ENCODE measurements around the gene CAMK1D. TPM values are rescaled to one million over a fixed set of nuclear protein-coding genes. Genes with fewer than 3 reads are reported as not detected.
"Not testable (repeated sequence)": the region's sequence is repeated elsewhere in the genome, so short reads cannot be mapped to it uniquely, and the experiment has no call there.

The CAMK1D gene
- total RNA-seq, 1 experiment from 2014 or later = 0.63 TPM

DNA sequence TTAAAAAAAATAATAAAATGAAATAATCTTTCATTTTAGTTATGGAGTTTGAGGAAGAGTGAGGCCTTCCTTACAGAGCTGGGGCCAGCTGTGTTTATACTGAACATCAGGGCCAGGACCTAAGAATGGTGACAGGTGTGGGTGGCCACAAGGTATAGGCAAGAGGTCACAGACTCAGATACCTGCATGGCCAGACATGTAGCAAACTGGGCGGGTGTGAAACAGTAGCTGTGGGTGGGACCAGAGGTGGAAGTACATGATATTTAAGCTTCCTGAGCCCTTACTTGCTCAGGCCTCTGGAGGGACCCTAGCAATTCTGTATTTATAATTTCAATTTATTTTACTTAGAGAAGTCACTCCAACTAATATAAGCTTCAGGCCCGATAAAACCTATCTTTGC lies 27.7 kb upstream of the CAMK1D start:
- H3K4me1 ChIP-seq (ENCODE audit: low read length) = no peaks in the 10 kb centered on the region
- no peaks in the 10 kb centered on the region for H3K9me3 ChIP-seq (ENCODE audit: low read length)
- no peaks in the 10 kb centered on the region for H3K27me3 ChIP-seq (ENCODE audit: low read length)
- H4K20me1 ChIP-seq (ENCODE audit: insufficient read depth, low read depth, low read length) = no peaks in the 10 kb centered on the region
- no peak overlapping the region for H3K4me2 ChIP-seq (ENCODE audit: low read depth, low read length, poor library complexity, severe bottlenecking)
- H3K4me3 ChIP-seq (ENCODE audit: low read length) = no peak overlapping the region
- no peaks in the 10 kb centered on the region for H3K9me2 ChIP-seq (replicated peaks; ENCODE audit: insufficient read depth, low read length)
- H2AFZ ChIP-seq (ENCODE audit: low read length) = no peak overlapping the region
- no peak overlapping the region for H3K27ac ChIP-seq (ENCODE audit: low read length)
- no peaks in the 10 kb centered on the region for H3K79me2 ChIP-seq (ENCODE audit: low read length)
- no peaks in the 10 kb centered on the region for H3K36me3 ChIP-seq (ENCODE audit: insufficient read depth, low read length)
- DNase-seq = no peak
- H3K9ac ChIP-seq (ENCODE audit: low read length) = no peak overlapping the region

GRCh38 chr10:12322583-12323131 lies 26.7 kb upstream of the CAMK1D start:
- no peaks in the 10 kb centered on the region for H3K9me2 ChIP-seq (replicated peaks; ENCODE audit: insufficient read depth, low read length)
- H2AFZ ChIP-seq (ENCODE audit: low read length) = no peak overlapping the region

DNA sequence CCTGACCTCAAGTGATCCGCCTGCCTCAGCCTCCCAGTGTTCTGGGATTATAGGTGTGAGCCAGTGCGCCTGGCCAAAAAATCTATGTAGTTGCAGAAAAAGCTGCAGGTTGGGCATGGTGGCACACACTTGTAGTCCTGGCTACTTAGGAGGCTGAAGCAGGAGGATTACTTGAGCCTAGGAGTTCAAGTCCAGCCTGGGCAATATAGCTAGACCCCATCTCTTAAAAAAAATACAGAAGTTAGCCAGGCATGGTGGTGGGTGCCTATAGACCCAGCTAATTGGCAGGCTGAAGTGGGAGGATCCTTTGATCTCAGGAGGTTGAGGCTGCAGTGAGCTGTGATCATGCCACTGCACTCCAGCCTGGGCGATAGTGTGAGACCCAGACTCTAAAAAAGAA lies 24.8 kb upstream of the CAMK1D start:
- Histone ChIP-seq H3K4me1 (ENCODE audit: low read length) (no peaks in the 10 kb centered on the region), H3K79me2 (ENCODE audit: low read length) (no peaks in the 10 kb centered on the region), H3K9ac (ENCODE audit: low read length) (no peak overlapping the region), H3K27me3 (ENCODE audit: low read length) (no peaks in the 10 kb centered on the region), H2AFZ (ENCODE audit: low read length) (no peak overlapping the region), H3K4me3 (ENCODE audit: low read length) (no peak overlapping the region), H3K27ac (ENCODE audit: low read length) (no peak overlapping the region), H3K36me3 (ENCODE audit: insufficient read depth, low read length) (no peaks in the 10 kb centered on the region), H3K4me2 (ENCODE audit: low read depth, low read length, poor library complexity, severe bottlenecking) (no peak overlapping the region), H3K9me3 (ENCODE audit: low read length) (no peaks in the 10 kb centered on the region), H3K9me2 (replicated peaks; ENCODE audit: insufficient read depth, low read length) (no peaks in the 10 kb centered on the region), H4K20me1 (ENCODE audit: insufficient read depth, low read depth, low read length) (no peaks in the 10 kb centered on the region)
- no peak for DNase-seq

More at GRCh38 chr10:12322583-12323131, 26.7 kb upstream of the CAMK1D start:
- no peak for DNase-seq
- Histone ChIP-seq H4K20me1 (ENCODE audit: insufficient read depth, low read depth, low read length) (no peaks in the 10 kb centered on the region), H3K4me1 (ENCODE audit: low read length) (no peaks in the 10 kb centered on the region), H3K4me2 (ENCODE audit: low read depth, low read length, poor library complexity, severe bottlenecking) (no peak overlapping the region), H3K9me3 (ENCODE audit: low read length) (no peaks in the 10 kb centered on the region), H3K79me2 (ENCODE audit: low read length) (no peaks in the 10 kb centered on the region), H3K27me3 (ENCODE audit: low read length) (no peaks in the 10 kb centered on the region), H3K9ac (ENCODE audit: low read length) (no peak overlapping the region), H3K27ac (ENCODE audit: low read length) (no peak overlapping the region), H3K4me3 (ENCODE audit: low read length) (no peak overlapping the region), H3K36me3 (ENCODE audit: insufficient read depth, low read length) (no peaks in the 10 kb centered on the region)

DNA sequence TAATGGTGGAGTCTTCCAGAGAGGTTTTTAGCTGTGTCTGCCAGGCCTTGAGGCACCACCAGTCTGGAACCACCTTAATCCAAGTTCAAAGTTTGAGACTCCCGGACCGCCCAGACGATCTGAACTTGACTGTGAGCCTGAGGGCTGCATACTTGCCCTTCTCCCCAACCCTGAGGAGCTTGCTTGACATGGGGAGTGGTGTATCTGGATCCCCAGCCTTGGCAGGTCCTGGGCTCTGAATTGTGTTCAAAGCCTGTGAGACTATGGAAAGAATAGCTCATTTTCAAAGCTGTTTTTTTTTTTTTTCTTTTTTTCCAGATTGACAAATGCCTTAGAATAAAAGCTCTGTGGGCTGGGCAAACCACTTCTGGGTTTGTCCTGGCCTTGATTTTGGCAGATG lies 22.3 kb upstream of the CAMK1D start:
- Histone ChIP-seq H3K36me3 (ENCODE audit: insufficient read depth, low read length) (no peaks in the 10 kb centered on the region), H3K9me2 (replicated peaks; ENCODE audit: insufficient read depth, low read length) (no peaks in the 10 kb centered on the region), H3K9ac (ENCODE audit: low read length) (no peak overlapping the region), H3K27ac (ENCODE audit: low read length) (no peak overlapping the region), H3K4me3 (ENCODE audit: low read length) (no peak overlapping the region), H3K4me2 (ENCODE audit: low read depth, low read length, poor library complexity, severe bottlenecking) (no peak overlapping the region), H3K4me1 (ENCODE audit: low read length) (no peaks in the 10 kb centered on the region), H2AFZ (ENCODE audit: low read length) (no peak overlapping the region), H3K9me3 (ENCODE audit: low read length) (no peaks in the 10 kb centered on the region), H3K27me3 (ENCODE audit: low read length) (no peaks in the 10 kb centered on the region), H4K20me1 (ENCODE audit: insufficient read depth, low read depth, low read length) (no peaks in the 10 kb centered on the region), H3K79me2 (ENCODE audit: low read length) (no peaks in the 10 kb centered on the region)
- no peak for DNase-seq

DNA sequence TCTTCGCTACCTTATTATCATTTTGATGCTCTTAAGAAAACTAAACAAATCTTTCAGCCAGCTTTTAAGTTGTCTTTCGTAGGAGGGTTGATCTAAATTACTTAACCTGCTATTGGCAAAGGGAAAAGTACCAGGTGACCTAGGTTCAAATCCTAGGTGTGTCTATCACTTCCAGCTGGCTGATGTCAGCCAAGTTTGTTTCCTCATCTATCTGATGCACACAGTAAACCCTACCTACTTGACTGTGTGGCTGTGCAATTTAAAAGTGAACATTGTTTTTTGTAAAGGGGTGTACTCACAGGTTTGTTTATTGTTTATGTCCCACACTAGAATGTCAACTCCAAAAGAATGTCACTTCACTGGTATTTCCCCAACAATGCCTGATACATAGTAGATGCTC lies 21.9 kb upstream of the CAMK1D start:
- H3K27me3 ChIP-seq (ENCODE audit: low read length) = no peaks in the 10 kb centered on the region
- H3K4me3 ChIP-seq (ENCODE audit: low read length) = no peak overlapping the region
- no peaks in the 10 kb centered on the region for H3K9me2 ChIP-seq (replicated peaks; ENCODE audit: insufficient read depth, low read length)
- no peak overlapping the region for H3K4me2 ChIP-seq (ENCODE audit: low read depth, low read length, poor library complexity, severe bottlenecking)
- no peaks in the 10 kb centered on the region for H3K9me3 ChIP-seq (ENCODE audit: low read length)
- no peaks in the 10 kb centered on the region for H4K20me1 ChIP-seq (ENCODE audit: insufficient read depth, low read depth, low read length)
- H3K9ac ChIP-seq (ENCODE audit: low read length) = no peak overlapping the region
- no peaks in the 10 kb centered on the region for H3K36me3 ChIP-seq (ENCODE audit: insufficient read depth, low read length)
- DNase-seq = no peak
- no peak overlapping the region for H3K27ac ChIP-seq (ENCODE audit: low read length)
- no peaks in the 10 kb centered on the region for H3K79me2 ChIP-seq (ENCODE audit: low read length)
- H3K4me1 ChIP-seq (ENCODE audit: low read length) = no peaks in the 10 kb centered on the region
- H2AFZ ChIP-seq (ENCODE audit: low read length) = no peak overlapping the region

DNA sequence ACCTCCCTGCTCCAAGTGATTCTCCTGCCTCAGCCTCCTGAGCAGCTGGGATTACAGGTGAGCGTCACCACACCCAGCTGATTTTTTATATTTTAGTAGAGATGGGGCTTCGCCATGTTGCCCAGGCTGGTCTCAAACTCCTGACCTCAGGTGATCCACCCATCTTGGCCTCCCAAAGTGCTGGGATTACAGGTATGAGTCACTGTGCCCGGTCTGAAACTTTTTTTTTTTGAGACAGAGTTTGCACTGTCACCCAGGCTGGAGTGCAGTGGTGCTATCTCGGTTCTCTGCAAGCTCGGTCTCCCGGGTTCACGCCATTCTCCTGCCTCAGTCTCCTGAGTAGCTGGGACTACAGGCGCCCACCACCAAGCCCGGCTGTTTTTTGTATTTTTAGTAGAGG lies 21.0 kb upstream of the CAMK1D start:
- not testable (repeated sequence) for H3K4me3 ChIP-seq (ENCODE audit: low read length); H3K36me3 ChIP-seq (ENCODE audit: insufficient read depth, low read length); H2AFZ ChIP-seq (ENCODE audit: low read length); H3K27me3 ChIP-seq (ENCODE audit: low read length); H3K9me2 ChIP-seq (replicated peaks; ENCODE audit: insufficient read depth, low read length); H3K27ac ChIP-seq (ENCODE audit: low read length); H3K9me3 ChIP-seq (ENCODE audit: low read length); H3K4me2 ChIP-seq (ENCODE audit: low read depth, low read length, poor library complexity, severe bottlenecking); H3K79me2 ChIP-seq (ENCODE audit: low read length); H3K9ac ChIP-seq (ENCODE audit: low read length); H3K4me1 ChIP-seq (ENCODE audit: low read length); H4K20me1 ChIP-seq (ENCODE audit: insufficient read depth, low read depth, low read length); DNase-seq

GRCh38 chr10:12332572-12333379 lies 16.6 kb upstream of the CAMK1D start:
- Histone ChIP-seq H2AFZ (ENCODE audit: low read length) (no peak overlapping the region), H3K36me3 (ENCODE audit: insufficient read depth, low read length) (no peaks in the 10 kb centered on the region), H3K9me3 (ENCODE audit: low read length) (no peaks in the 10 kb centered on the region), H3K9ac (ENCODE audit: low read length) (no peak overlapping the region), H3K27ac (ENCODE audit: low read length) (no peak overlapping the region), H3K27me3 (ENCODE audit: low read length) (no peaks in the 10 kb centered on the region), H3K79me2 (ENCODE audit: low read length) (no peaks in the 10 kb centered on the region), H3K4me1 (ENCODE audit: low read length) (no peaks in the 10 kb centered on the region), H4K20me1 (ENCODE audit: insufficient read depth, low read depth, low read length) (no peaks in the 10 kb centered on the region), H3K4me3 (ENCODE audit: low read length) (no peak overlapping the region), H3K4me2 (ENCODE audit: low read depth, low read length, poor library complexity, severe bottlenecking) (no peak overlapping the region), H3K9me2 (replicated peaks; ENCODE audit: insufficient read depth, low read length) (no peaks in the 10 kb centered on the region)
- DNase-seq = no peak

- no peak overlapping the region for H3K4me2 ChIP-seq (ENCODE audit: low read depth, low read length, poor library complexity, severe bottlenecking)
- no peak overlapping the region for H2AFZ ChIP-seq (ENCODE audit: low read length)
- no peak overlapping the region for H3K9ac ChIP-seq (ENCODE audit: low read length)
These were observed 15.8 kb upstream of the CAMK1D start for GRCh38 chr10:12333380-12334185.

More at GRCh38 chr10:12333380-12334185, 15.8 kb upstream of the CAMK1D start:
- Histone ChIP-seq H3K9me2 (replicated peaks; ENCODE audit: insufficient read depth, low read length) (no peaks in the 10 kb centered on the region), H3K4me3 (ENCODE audit: low read length) (no peak overlapping the region), H3K79me2 (ENCODE audit: low read length) (no peaks in the 10 kb centered on the region), H3K27ac (ENCODE audit: low read length) (no peak overlapping the region), H3K9me3 (ENCODE audit: low read length) (no peaks in the 10 kb centered on the region), H3K27me3 (ENCODE audit: low read length) (no peaks in the 10 kb centered on the region), H3K36me3 (ENCODE audit: insufficient read depth, low read length) (no peaks in the 10 kb centered on the region), H3K4me1 (ENCODE audit: low read length) (no peaks in the 10 kb centered on the region), H4K20me1 (ENCODE audit: insufficient read depth, low read depth, low read length) (no peaks in the 10 kb centered on the region)
- no peak for DNase-seq
